GM19240 (cell line): Measurements from ENCODE around the gene SUPT16H.

Source experiments
- DNase-seq: peaks from one replicate; pipeline ENCODE4 v3.0.0; 2011; ENCODE audit warnings: low spot score; ENCODE audit not compliant: insufficient read length

The SUPT16H gene

DNA sequence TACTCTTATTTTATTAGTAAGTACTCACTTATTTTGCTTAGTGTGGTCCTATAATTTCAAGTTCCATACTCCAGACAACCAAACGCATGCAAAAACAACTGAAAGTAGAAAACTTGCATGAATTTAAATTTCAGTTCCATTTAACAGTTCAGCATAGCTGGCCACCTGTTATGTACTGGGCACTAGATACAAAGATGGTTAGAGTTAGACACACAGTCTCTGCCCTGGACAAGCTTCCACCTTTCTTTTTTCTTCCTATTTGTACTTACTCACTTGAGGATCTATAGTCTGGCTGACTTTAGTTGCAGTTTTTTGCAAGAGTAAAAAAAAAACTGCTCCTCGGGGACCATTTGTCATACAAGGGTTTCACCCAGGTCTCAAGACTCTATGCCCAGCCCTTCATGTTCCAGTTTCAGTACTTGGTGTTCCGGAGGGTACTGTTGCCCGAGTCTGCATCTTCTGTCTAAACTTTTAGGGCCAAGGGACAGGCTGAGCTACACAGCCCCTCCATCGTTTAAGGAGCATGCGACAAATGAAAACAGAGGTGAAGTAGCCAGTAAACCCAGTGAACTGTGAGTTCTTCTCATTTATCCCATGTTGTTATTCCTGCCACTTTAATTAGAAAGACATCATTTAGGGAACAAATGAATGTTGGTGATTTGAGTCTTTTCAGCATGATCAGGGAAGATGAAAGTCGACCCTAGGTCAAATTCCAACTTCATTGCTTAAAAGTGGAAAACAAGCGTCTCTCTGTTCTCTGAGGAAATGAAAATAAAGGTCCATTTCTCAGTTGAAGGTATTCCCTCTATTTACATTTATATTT lies 81.6 kb downstream of the SUPT16H start:
- no peak for DNase-seq
